HepG2 (cell line): ENCODE data around the gene ASTN1. TPM values are rescaled to one million over a fixed set of nuclear protein-coding genes. Genes with fewer than 3 reads are reported as not detected.

Experiments used
- ATAC-seq: fragments of 200-7000 bp; cut with Tn5 transposase; 3 replicates; pipeline ENCODE4 v1.9.1; 2020; ENCODE audit warnings: mild to moderate bottlenecking, moderate library complexity
- BruUV-seq: library from RNA; stranded (reverse); fragments of 400-500 nt; replicated peaks from 2 replicates; lab custom pipeline; 2021; lab: Mats Ljungman, UMichigan
- CTCF ChIA-PET: fragments of 300-600 bp; formaldehyde crosslinking; extraction: SDS; loops from one replicate; lab custom pipeline; 2021; ENCODE audit warnings: low total read pairs, inconsistent platforms, low intra/inter-chr PET ratio; lab: Yijun Ruan, JAX
- POLR2A ChIA-PET: fragments of 350-600 bp; sonication (Branson Sonifier 250); formaldehyde crosslinking; loops from one replicate; lab custom pipeline; 2020; ENCODE audit warnings: antibody characterized with exemption, inconsistent platforms; lab: Yijun Ruan, JAX
- DNase-seq: peaks from one replicate; pipeline ENCODE4 v3.0.0-alpha.2; 2015; ENCODE audit warnings: low spot score
- FAIRE-seq: peaks from 3 replicates; lab custom pipeline; 2011; peaks lifted over from hg19 to GRCh38; lab: Jason Lieb, UNC
- H2AFZ ChIP-seq: one replicate; pipeline ENCODE4 v1.6.1; 2011; ENCODE audit warnings: low read length, inconsistent platforms
- H3K27ac ChIP-seq: fragments of 300-600 bp; 3 replicates; pipeline ENCODE4 v1.8.0; 2011; ENCODE audit warnings: mixed run types, mild to moderate bottlenecking, mixed read lengths, low read length, inconsistent platforms; ENCODE audit not compliant: insufficient read depth; ENCODE audit errors: extremely low read length
- H3K27me3 ChIP-seq, 2 experiments: fragments of 200-600 bp in 1 of 2; 2 replicates in 1 of 2; 3 replicates in 1 of 2; pipeline versions ENCODE4 v1.6.0 to v1.8.0; 2011; ENCODE audit warnings: low read length in 2 of 2, mild to moderate bottlenecking in 2 of 2, moderate library complexity in 2 of 2, inconsistent platforms in 1 of 2; ENCODE audit not compliant: insufficient read depth in 2 of 2, control insufficient read depth in 1 of 2
- H3K36me3 ChIP-seq, 2 experiments: fragments of 200-600 bp in 1 of 2; replicated peaks in 1 of 2; 2 replicates in 1 of 2; 3 replicates in 1 of 2; pipeline versions ENCODE4 v1.5.1 to v1.8.0; 2011; ENCODE audit warnings: low read length in 2 of 2, inconsistent platforms in 1 of 2; ENCODE audit not compliant: insufficient read depth in 2 of 2, control insufficient read depth in 1 of 2
- H3K4me1 ChIP-seq: 2 replicates; pipeline ENCODE4 v1.5.1; 2012; ENCODE audit warnings: low read length, inconsistent platforms; ENCODE audit not compliant: insufficient read depth
- H3K4me2 ChIP-seq: 2 replicates; pipeline ENCODE4 v1.6.0; 2011; ENCODE audit warnings: low read depth, low read length, inconsistent platforms
- H3K4me3 ChIP-seq, 3 experiments: fragments of 200-600 bp in 1 of 3; sonication (generic), shearing (Covaris generic) in 1 of 3; replicated peaks in 1 of 3; 2 replicates each; pipeline ENCODE4 v1.5.1; 2011 to 2016; ENCODE audit warnings: low read length in 3 of 3, inconsistent platforms in 2 of 3, low read depth in 2 of 3, mild to moderate bottlenecking in 2 of 3, control low read depth in 1 of 3, mixed read lengths in 1 of 3; ENCODE audit not compliant: insufficient read depth in 1 of 3
- H3K79me2 ChIP-seq: one replicate; pipeline ENCODE4 v1.6.1; 2011; ENCODE audit warnings: low read length, inconsistent platforms; ENCODE audit not compliant: insufficient read depth
- H3K9ac ChIP-seq: 2 replicates; pipeline ENCODE4 v1.6.0; 2011; ENCODE audit warnings: mild to moderate bottlenecking, low read depth, low read length, inconsistent platforms; ENCODE audit not compliant: insufficient read depth
- H3K9me3 ChIP-seq: 2 replicates; pipeline ENCODE4 v1.5.1; 2012; ENCODE audit warnings: mild to moderate bottlenecking, low read length
- H4K20me1 ChIP-seq: 2 replicates; pipeline ENCODE4 v1.6.0; 2011; ENCODE audit warnings: inconsistent platforms, mild to moderate bottlenecking, low read length, moderate library complexity; ENCODE audit not compliant: insufficient read depth
- AGO2 ChIP-seq: fragments of 200-400 bp; formaldehyde crosslinking; optimal IDR thresholded peaks from 2 replicates; pipeline ENCODE3; 2017; ENCODE audit warnings: mild to moderate bottlenecking, low read depth, low read length, moderate library complexity
- ARID2 ChIP-seq: sonication (generic); formaldehyde crosslinking; IDR thresholded peaks from 2 replicates; pipeline ENCODE4 v1.8.1; 2022; ENCODE audit warnings: mild to moderate bottlenecking, missing genetic modification reagents, borderline replicate concordance
- ATM ChIP-seq: fragments of 450-650 bp; IDR thresholded peaks from 2 replicates; pipeline ENCODE4 v1.7.1; 2017; ENCODE audit warnings: mild to moderate bottlenecking, borderline replicate concordance
- HDAC1 ChIP-seq: sonication (generic); formaldehyde crosslinking; IDR thresholded peaks from 2 replicates; pipeline ENCODE4 v1.5.1; 2020; ENCODE audit warnings: mild to moderate bottlenecking, missing genetic modification reagents
- HMG20B ChIP-seq: conservative IDR thresholded peaks from 2 replicates; pipeline ENCODE4 v1.6.1; 2016; ENCODE audit warnings: missing genetic modification reagents, missing compliant biosample characterization
- HOXA9 ChIP-seq: sonication (generic); formaldehyde crosslinking; IDR thresholded peaks from 2 replicates; pipeline ENCODE4 v1.8.1; 2022; ENCODE audit warnings: missing genetic modification reagents, mild to moderate bottlenecking, moderate library complexity, borderline replicate concordance
- KLF12 ChIP-seq: sonication (generic); formaldehyde crosslinking; IDR thresholded peaks from 2 replicates; pipeline ENCODE4 v1.4.0; 2020; ENCODE audit warnings: missing genetic modification reagents, borderline replicate concordance
- SMARCE1 ChIP-seq: fragments of 450-650 bp; IDR thresholded peaks from 2 replicates; pipeline ENCODE4 v1.6.1; 2017; ENCODE audit warnings: borderline replicate concordance
- SP140L ChIP-seq: sonication (generic); formaldehyde crosslinking; IDR thresholded peaks from 2 replicates; pipeline ENCODE4 v1.4.0; 2020; ENCODE audit warnings: missing genetic modification reagents, borderline replicate concordance
- ZBTB1 ChIP-seq: sonication (generic); formaldehyde crosslinking; IDR thresholded peaks from 2 replicates; pipeline ENCODE4 v1.4.0; 2020; ENCODE audit warnings: missing genetic modification reagents, borderline replicate concordance
- ZFP62 ChIP-seq: sonication (generic); formaldehyde crosslinking; IDR thresholded peaks from 2 replicates; pipeline ENCODE4 v1.4.0; 2020; ENCODE audit warnings: missing genetic modification reagents
- ZNF234 ChIP-seq: sonication (generic); formaldehyde crosslinking; conservative IDR thresholded peaks from 2 replicates; pipeline ENCODE4 v1.5.1; 2020; ENCODE audit warnings: mild to moderate bottlenecking, missing genetic modification reagents
- ZNF329 ChIP-seq: sonication (generic); formaldehyde crosslinking; IDR thresholded peaks from 2 replicates; pipeline ENCODE4 v1.9.0; 2021; ENCODE audit warnings: low read depth, mild to moderate bottlenecking, missing genetic modification reagents
- ZNF670 ChIP-seq: sonication (generic); formaldehyde crosslinking; IDR thresholded peaks from 2 replicates; pipeline ENCODE4 v1.8.0; 2022; ENCODE audit warnings: mild to moderate bottlenecking, missing genetic modification reagents, borderline replicate concordance
- WGBS: methylation state at CpG from one replicate; pipeline ENCODE4 v1.1.6; 2017; ENCODE audit warnings: low lambda C conversion rate; 5-methylcytosine and 5-hydroxymethylcytosine counted together
- in situ Hi-C: cut with HindIII; loops from 2 replicates; pipeline ENCODE4 v1.10.0; 2017; ENCODE audit warnings: low pct_unique_long_range_greater_than_20kb; ENCODE audit not compliant: extremely low pct_ligation_motif_present
- intact Hi-C: fragments of 100-400 bp; cut with micrococcal nuclease; formaldehyde crosslinking; loops from one replicate; pipeline ENCODE4 v1.10.0; 2022; ENCODE audit not compliant: unreplicated experiment
- polyA plus RNA-seq, 8 experiments: library from polyadenylated mRNA; depleted of rRNA in 3 of 8; stranded (reverse) in 7 of 8; unstranded in 1 of 8; fragments of >200 nt; fragmentation: Illumina TruSeq in 4 of 8; extraction: Trizol in 4 of 8; gene quantifications; 2 replicates each; pipeline versions ENCODE4 v1.2.1 to v1.2.3, GENCODE V29; 2011 to 2016; ENCODE audit warnings: low read depth in 4 of 8, missing spikeins in 1 of 8, mixed read lengths in 1 of 8; ENCODE audit not compliant: insufficient read depth in 1 of 8
- total RNA-seq, 5 experiments: library from RNA; depleted of rRNA; stranded (reverse); fragments of >200 nt; fragmentation: Illumina TruSeq; extraction: Trizol; gene quantifications; 2 replicates each; pipeline ENCODE4 v1.2.3, GENCODE V29; 2016; ENCODE audit warnings: low read depth in 1 of 5
- TF ChIP-seq, protein P1 (sequence below): sonication (generic); formaldehyde crosslinking; IDR thresholded peaks from 2 replicates; pipeline ENCODE4 v1.4.0; 2020; ENCODE audit warnings: missing genetic modification reagents, borderline replicate concordance
- TF ChIP-seq, protein P2 (sequence below): sonication (generic); formaldehyde crosslinking; IDR thresholded peaks from 2 replicates; pipeline ENCODE4 v1.8.1; 2023; ENCODE audit warnings: mild to moderate bottlenecking, missing genetic modification reagents, borderline replicate concordance

ASTN1 gene
- total and polyA plus RNA-seq, 2 of the 13 experiments (the other 11 are each of a cell fraction or from before 2014, with no cell fraction given), result not detected

DNA sequence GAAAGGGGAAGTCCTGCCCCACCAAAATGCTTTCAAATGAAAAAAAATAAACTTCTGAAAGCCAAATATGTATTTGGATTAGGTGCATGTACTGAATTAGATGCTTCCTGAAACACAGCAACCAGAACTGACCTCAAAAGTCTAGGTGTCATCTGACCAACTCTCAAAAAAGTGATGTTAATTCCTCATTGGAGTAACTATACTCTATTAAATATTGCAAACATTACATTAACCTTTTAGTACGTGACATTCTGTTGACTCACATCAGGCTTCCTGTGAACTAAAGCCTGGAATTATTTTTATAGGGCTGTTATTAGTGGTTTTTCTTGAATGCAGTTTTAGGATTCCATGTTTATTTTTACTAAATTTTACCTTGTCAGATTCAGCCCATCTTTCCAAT is 73.5 kb downstream of the ASTN1 start:
- 5% methylated on average over 1 of the region's 1 CpG for WGBS
- no peak overlapping the region for H3K27ac ChIP-seq
- no peaks in the 10 kb centered on the region for H3K36me3 ChIP-seq
- POLR2A ChIA-PET, result no interaction called here
- no peak overlapping the region for H3K4me3 ChIP-seq
- H3K9ac ChIP-seq, result no peak overlapping the region
- H4K20me1 ChIP-seq, result no peaks in the 10 kb centered on the region
- TF ChIP-seq, protein P1, sequence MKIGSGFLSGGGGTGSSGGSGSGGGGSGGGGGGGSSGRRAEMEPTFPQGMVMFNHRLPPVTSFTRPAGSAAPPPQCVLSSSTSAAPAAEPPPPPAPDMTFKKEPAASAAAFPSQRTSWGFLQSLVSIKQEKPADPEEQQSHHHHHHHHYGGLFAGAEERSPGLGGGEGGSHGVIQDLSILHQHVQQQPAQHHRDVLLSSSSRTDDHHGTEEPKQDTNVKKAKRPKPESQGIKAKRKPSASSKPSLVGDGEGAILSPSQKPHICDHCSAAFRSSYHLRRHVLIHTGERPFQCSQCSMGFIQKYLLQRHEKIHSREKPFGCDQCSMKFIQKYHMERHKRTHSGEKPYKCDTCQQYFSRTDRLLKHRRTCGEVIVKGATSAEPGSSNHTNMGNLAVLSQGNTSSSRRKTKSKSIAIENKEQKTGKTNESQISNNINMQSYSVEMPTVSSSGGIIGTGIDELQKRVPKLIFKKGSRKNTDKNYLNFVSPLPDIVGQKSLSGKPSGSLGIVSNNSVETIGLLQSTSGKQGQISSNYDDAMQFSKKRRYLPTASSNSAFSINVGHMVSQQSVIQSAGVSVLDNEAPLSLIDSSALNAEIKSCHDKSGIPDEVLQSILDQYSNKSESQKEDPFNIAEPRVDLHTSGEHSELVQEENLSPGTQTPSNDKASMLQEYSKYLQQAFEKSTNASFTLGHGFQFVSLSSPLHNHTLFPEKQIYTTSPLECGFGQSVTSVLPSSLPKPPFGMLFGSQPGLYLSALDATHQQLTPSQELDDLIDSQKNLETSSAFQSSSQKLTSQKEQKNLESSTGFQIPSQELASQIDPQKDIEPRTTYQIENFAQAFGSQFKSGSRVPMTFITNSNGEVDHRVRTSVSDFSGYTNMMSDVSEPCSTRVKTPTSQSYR (CRISPR knock-in tag), result no peak
- TF ChIP-seq AGO2, result no peak
- BruUV-seq, result no TSS peak
- no peaks in the 10 kb centered on the region for H3K4me1 ChIP-seq
- ATAC-seq (no peak), DNase-seq (no peak), FAIRE-seq (no peak)
- in situ Hi-C loops, result no loop called here
- no peak overlapping the region for H2AFZ ChIP-seq
- H3K4me2 ChIP-seq, result no peak overlapping the region
- H3K9me3 ChIP-seq, result peaks cover 9% of the 10 kb centered on the region; the same call in 1 of the 2 replicates
- intact Hi-C loops, result no loop called here
- no peaks in the 10 kb centered on the region; a peak in 2 of 5 replicates for H3K27me3 ChIP-seq
- H3K79me2 ChIP-seq, result no peaks in the 10 kb centered on the region
- CTCF ChIA-PET, result no interaction called here

DNA sequence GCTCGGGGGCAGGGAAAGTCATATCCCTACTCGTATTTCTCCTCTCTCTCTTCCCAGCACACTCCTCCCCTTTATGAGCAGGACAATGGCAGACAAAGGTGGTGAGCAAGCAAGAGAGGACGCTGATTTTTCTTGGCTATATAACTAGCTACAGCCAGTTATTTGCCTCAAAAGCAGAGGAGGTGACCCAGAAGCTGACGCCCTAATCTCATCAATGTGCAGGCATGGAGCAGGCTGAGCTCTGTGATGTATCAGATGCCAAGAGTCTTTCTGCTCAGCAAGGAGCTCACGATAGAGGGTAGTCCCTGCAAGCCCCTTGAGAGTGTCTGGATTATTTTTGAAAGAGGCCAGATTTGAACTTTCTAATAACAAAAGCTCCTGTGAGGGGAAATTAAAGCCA is 75.5 kb downstream of the ASTN1 start:
- TF ChIP-seq HMG20B (CRISPR knock-in tag) (no peak), HOXA9 (no peak), ZFP62 (CRISPR knock-in tag) (no peak), ZNF329 (no peak), ZNF234 (no peak), SMARCE1 (no peak), HDAC1 (CRISPR knock-in tag) (no peak), SP140L (CRISPR knock-in tag) (no peak), ARID2 (CRISPR knock-in tag) (no peak), ZNF670 (CRISPR knock-in tag) (no peak), ATM (no peak), ZBTB1 (no peak), KLF12 (CRISPR knock-in tag) (no peak)
- TF ChIP-seq, protein P2, sequence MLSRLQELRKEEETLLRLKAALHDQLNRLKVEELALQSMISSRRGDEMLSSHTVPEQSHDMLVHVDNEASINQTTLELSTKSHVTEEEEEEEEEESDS, result no peak
- ATAC-seq, result no peak
- H3K9ac ChIP-seq, result no peak overlapping the region
- WGBS, result 7% methylated on average over 5 of the region's 5 CpGs
- H3K4me2 ChIP-seq, result no peak overlapping the region
- CTCF ChIA-PET, result no interaction called here
- no TSS peak for BruUV-seq
- H3K27ac ChIP-seq, result no peak overlapping the region
- no peaks in the 10 kb centered on the region for H3K4me1 ChIP-seq
- H3K27me3 ChIP-seq, result no peaks in the 10 kb centered on the region; a peak in 2 of 5 replicates
- no peak overlapping the region for H3K4me3 ChIP-seq
- POLR2A ChIA-PET, result no interaction called here
- H3K79me2 ChIP-seq, result no peaks in the 10 kb centered on the region
- H3K36me3 ChIP-seq, result no peaks in the 10 kb centered on the region
- H2AFZ ChIP-seq, result no peak overlapping the region
- no peaks in the 10 kb centered on the region for H3K9me3 ChIP-seq
- intact Hi-C loops, result no loop called here
- H4K20me1 ChIP-seq, result no peaks in the 10 kb centered on the region
- FAIRE-seq, result no peak
- in situ Hi-C loops, result no loop called here
- no peak for DNase-seq
